WERI-Rb-1 (cell line): ENCODE data around the gene MED23.

Experiments
- DNase-seq: peaks from one replicate; pipeline ENCODE4 v3.0.0-alpha.2; 2020
- H3K27ac ChIP-seq: fragments of 250-450 bp; sonication (Bioruptor Pico); 2 replicates; pipeline ENCODE4 v1.5.1; 2020; ENCODE audit warnings: mild to moderate bottlenecking, moderate library complexity
- H3K27me3 ChIP-seq: fragments of 250-450 bp; sonication (Bioruptor Pico); 2 replicates; pipeline ENCODE4 v1.5.1; 2021; ENCODE audit warnings: mild to moderate bottlenecking, low read depth, moderate library complexity; ENCODE audit not compliant: insufficient read depth, severe bottlenecking
- H3K36me3 ChIP-seq: fragments of 250-450 bp; sonication (Bioruptor Pico); 2 replicates; pipeline ENCODE4 v1.5.1; 2020; ENCODE audit warnings: mild to moderate bottlenecking, moderate library complexity
- H3K4me3 ChIP-seq: 2 replicates; pipeline ENCODE4 v1.5.1; 2011; ENCODE audit warnings: low read depth, mild to moderate bottlenecking, control low read depth, low read length
- H3K9me3 ChIP-seq: fragments of 250-450 bp; sonication (Bioruptor Pico); 2 replicates; pipeline ENCODE4 v1.5.1; 2021; ENCODE audit warnings: mild to moderate bottlenecking, moderate library complexity; ENCODE audit not compliant: severe bottlenecking
- TF ChIP-seq, protein P1 (sequence below): IDR thresholded peaks from 2 replicates; pipeline ENCODE4 v1.5.1; 2011; ENCODE audit warnings: low read depth, mild to moderate bottlenecking, control low read depth, inconsistent platforms, low read length

MED23 gene

DNA sequence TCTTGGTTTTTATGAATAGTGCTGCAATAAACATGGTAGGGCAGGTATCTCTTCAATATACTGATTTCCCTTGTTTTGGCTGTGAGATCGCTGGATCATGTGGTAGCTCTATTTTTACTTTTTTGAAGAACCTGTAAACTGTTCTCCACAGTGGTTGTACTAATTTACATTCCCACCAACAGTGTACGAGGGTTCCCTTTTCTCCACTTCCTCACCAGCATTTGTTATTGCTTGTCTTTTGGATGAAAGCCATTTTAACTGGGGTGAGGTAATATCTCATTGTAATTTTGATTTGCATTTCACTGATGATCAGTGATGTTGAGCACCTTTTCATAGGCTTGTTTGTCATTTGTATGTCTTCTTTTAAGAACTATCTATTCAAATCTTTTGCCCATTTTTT lies 63.0 kb downstream of the MED23 start:
- TF ChIP-seq, protein P1, sequence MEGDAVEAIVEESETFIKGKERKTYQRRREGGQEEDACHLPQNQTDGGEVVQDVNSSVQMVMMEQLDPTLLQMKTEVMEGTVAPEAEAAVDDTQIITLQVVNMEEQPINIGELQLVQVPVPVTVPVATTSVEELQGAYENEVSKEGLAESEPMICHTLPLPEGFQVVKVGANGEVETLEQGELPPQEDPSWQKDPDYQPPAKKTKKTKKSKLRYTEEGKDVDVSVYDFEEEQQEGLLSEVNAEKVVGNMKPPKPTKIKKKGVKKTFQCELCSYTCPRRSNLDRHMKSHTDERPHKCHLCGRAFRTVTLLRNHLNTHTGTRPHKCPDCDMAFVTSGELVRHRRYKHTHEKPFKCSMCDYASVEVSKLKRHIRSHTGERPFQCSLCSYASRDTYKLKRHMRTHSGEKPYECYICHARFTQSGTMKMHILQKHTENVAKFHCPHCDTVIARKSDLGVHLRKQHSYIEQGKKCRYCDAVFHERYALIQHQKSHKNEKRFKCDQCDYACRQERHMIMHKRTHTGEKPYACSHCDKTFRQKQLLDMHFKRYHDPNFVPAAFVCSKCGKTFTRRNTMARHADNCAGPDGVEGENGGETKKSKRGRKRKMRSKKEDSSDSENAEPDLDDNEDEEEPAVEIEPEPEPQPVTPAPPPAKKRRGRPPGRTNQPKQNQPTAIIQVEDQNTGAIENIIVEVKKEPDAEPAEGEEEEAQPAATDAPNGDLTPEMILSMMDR: no peak
- Histone ChIP-seq H3K4me3 (no peak overlapping the region), H3K9me3 (no peaks in the 10 kb centered on the region), H3K36me3 (no peaks in the 10 kb centered on the region), H3K27me3 (no peaks in the 10 kb centered on the region), H3K27ac (no peak overlapping the region)
- no peak for DNase-seq

DNA sequence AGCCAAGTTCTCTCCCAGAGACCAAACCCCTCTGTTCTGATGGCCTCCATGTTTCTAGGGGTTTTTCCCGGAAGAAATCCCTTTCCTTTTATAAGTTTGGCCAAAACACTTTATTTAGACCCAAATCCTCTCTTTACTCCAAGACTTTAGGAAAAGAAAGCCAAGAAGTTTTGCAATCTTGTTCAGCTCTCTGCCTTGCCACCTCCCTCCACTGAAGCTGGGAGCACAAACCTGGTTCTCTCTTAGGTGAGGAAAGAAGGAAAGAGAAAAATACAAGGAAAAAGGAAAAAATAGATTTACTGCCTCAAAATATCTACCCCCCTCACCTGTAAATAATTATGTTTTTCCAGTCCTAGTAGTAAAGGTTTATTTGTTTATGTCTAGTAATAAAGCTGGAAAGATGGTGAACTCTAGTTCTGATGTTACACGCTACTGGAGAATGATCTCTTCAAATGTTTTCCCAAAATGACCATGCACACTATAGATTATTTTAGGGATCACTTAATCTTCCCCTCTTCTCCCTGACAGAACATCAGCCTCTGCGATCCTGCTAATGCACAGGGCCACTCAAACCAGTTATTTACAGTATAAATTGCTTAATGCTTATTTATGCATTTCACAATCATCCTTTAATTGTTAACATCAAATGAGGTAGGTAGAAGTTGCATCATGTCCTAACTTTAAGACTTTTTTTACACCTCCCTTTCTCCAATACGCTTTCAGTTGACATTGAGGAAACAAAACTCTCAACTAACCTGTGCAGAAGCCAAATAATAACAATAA lies 65.9 kb downstream of the MED23 start:
- TF ChIP-seq, protein P1: no peak
- Histone ChIP-seq H3K9me3 (no peaks in the 10 kb centered on the region), H3K4me3 (no peak overlapping the region), H3K27ac (no peak overlapping the region), H3K27me3 (no peaks in the 10 kb centered on the region), H3K36me3 (no peaks in the 10 kb centered on the region)
- no peak for DNase-seq

DNA sequence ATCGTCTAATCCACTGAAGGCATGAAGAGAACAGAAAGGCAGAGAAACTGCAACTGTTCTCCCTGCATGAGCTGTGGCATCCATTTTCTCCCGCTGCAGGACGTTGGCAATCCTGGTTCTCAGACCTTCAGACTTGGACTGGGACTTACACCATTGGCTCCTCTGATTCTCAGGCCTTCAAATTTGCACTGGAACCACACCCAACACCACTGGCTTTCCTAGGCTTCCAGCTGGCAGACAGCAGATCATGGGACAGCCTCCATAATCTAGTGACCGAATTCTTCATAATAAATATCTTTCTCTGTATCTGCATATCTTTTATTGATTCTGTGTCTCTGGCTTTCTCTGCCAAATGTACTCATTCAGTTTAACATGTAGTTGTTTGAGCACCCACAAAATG lies 69.1 kb downstream of the MED23 start:
- no peak for DNase-seq
- no peak overlapping the region for H3K4me3 ChIP-seq
- H3K36me3 ChIP-seq: no peaks in the 10 kb centered on the region
- TF ChIP-seq, protein P1: no peak
- no peaks in the 10 kb centered on the region for H3K9me3 ChIP-seq
- no peaks in the 10 kb centered on the region for H3K27me3 ChIP-seq
- no peak overlapping the region for H3K27ac ChIP-seq

DNA sequence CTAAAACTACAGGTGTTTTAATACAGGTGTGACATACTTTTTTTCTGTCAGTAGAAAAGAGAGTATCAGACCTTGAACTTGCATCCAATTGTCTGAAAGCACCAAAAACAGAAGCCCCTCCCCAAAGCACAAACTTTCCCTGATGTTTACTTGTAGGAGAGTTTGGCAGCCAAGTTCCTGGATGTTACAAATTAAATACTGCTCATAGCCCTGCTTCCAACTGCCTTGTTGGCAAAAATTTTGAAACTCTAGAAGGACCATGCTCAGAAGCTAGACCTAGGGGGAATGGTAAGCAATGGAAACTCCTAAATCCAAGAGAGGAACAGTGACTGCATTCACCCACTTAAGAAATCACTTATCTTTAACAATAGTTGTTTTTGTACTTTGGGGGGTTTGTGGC lies 72.0 kb downstream of the MED23 start:
- TF ChIP-seq, protein P1: no peak
- Histone ChIP-seq H3K9me3 (no peaks in the 10 kb centered on the region), H3K27me3 (no peaks in the 10 kb centered on the region), H3K4me3 (no peak overlapping the region), H3K27ac (no peak overlapping the region), H3K36me3 (no peaks in the 10 kb centered on the region)
- DNase-seq: no peak

DNA sequence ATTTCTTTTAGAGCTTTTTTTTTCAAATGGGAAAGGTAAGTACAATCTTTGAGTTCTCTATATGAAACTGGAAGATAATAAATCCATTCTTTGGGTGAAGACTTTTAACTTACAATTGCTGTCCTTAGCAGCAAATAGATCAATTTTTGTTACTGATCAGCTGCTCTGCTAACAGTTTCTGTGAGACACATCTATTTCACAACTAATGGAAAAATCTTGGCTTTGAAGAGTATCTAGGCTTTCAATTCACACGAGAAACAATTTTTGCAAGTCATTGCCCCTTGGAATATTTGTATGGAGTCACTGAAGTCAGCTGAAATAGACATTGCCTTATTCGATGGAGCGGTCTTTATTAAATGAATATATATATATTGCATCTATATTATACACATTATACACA lies 75.5 kb downstream of the MED23 start:
- H3K36me3 ChIP-seq: no peaks in the 10 kb centered on the region
- no peak for DNase-seq

More for the DNA sequence above, 75.5 kb downstream of the MED23 start:
- Histone ChIP-seq H3K4me3 (no peak overlapping the region), H3K27me3 (no peaks in the 10 kb centered on the region), H3K27ac (no peak overlapping the region), H3K9me3 (no peaks in the 10 kb centered on the region)
- TF ChIP-seq, protein P1: no peak
